A172 (cell line): Measurements from ENCODE around the gene AKR1C2. TPM values are rescaled to one million over a fixed set of nuclear protein-coding genes. Genes with fewer than 3 reads are reported as not detected.
"Not testable (repeated sequence)": the region's sequence is repeated elsewhere in the genome, so short reads cannot be mapped to it uniquely, and the experiment has no call there.

ENCODE experiments used
- DNase-seq: peaks from one replicate; pipeline ENCODE4 v3.0.0-alpha.2; 2015; ENCODE audit warnings: low spot score
- total RNA-seq: library from RNA; depleted of rRNA; stranded (reverse); fragments of >200 nt; shearing (Covaris generic); gene quantifications from 2 replicates; pipeline ENCODE4 v1.2.3, GENCODE V29; 2014

The AKR1C2 gene
- total RNA-seq, 1 experiment from 2014 or later: 186 TPM

DNA sequence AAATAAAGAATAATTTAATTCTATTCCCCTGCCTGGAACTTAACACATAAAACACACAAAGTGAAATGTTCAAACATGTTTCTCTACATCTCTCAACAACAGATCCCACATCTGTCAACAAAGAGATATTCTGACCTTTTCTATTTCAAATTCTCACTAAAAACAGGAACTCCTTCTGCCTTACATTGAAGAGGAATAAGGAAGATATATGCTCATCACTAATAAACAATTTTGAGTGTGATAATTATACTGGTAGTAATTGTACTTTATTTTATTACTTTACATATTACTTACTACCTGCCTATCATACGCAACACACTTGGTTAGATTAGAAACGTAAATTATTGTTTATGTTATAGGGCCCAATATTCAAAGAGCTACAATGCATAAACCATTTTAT lies 13.4 kb downstream of the AKR1C2 start:
- DNase-seq: no peak

DNA sequence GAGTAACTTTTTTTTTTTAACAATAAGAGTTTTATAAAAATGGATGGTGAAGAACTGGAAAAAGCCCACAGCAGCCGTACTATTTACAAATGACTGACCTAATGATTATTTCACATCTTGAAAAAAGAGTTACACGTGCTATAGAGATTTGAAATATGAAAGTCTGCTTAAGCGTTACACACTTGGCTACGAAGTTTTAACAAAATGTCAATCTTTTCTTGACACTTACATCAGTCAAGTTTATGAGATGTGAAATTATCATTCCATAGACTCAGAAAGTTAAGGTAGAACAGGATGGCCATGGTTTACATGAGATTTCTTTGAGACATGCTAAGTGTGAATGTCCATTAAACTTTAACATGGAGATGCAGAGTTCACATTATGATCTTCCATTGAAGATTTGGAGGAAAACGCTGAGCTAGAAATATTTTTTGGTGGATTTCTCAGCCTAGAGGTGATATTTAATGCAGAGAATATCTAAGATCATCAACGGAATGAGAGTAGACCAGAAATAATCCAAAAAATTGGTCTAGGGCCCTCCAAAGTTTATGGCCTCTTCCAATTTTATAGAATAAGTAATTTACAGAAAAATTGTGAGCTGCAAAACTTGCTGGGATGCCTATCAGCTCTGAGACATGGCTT lies 15.5 kb downstream of the AKR1C2 start:
- not testable (repeated sequence) for DNase-seq

DNA sequence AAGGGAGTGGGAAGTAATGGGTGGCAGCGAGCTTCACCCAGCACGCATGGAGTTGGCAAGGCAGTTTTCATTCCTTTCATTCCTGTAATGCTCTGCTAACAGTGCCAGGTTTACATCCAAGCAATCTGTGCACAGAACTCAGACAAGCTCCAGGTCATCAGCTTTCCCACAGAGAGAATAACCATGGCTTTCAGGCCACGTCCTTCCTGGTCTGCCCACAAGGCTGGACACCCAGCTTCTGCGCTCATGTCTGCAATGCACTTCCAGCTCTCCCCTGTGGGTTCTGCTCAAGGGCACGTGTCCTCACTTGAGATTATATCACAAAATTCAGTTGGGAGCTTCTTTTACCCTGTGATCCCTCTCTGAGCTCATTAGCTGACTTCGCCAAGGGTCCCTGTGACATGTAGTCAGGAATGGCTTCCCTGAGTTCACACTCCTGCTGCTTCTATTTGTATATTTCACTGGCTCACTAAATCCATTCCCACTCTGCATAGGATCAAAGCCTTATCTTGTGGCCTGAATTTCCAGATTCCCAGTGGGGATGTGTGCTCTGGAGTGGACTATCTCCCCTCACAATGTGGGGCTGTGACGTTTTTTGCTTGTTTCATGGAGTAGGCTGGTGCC lies 18.6 kb downstream of the AKR1C2 start:
- no peak for DNase-seq

DNA sequence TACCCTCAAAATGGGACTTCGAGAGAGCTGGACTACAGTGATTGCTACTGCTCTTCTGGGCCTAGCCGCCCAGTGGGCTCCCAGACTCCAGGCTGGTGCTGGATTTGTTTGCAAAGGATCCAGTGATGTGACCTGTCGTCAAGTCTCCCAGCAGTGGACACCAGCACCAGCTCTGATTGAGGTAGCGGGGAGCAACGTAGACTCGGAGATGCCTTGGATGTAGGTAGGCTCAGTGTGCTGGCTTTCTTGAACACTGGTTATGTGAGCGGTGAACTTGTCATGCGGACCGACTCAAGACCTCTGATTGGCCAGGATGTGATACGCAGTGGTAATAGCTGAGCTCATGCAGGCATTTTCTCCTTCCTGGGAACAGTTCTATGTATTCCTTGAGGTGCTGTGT lies 19.4 kb downstream of the AKR1C2 start:
- no peak for DNase-seq

DNA sequence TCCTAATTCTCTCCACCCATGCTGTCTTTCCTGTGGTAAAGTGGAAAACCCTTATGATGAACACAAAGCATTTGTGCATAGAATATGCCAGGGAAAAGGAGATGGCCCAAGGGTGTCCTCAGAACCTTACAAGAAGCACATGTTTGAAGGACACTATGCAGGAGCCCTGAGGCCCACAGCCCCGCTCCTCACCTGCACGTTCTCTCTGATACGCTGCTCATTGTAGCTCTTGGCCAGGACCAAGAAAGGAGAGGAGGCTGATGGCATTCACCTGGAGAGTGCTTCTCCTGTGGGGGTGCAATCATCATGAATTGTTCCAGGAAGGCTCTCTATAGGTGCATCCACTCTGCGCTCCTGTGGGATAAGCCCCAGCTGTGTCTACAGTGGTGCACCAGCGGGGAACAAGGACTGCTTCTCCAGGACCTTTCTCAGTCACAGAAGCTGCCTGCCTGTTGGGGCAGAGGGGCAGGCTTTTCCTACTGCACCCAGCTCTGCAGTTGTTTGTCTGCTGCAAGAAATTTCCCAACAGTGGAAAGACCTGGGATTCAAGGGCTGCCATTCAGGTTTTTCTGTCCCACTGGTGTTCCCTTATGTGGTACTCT lies 19.9 kb downstream of the AKR1C2 start:
- no peak for DNase-seq

DNA sequence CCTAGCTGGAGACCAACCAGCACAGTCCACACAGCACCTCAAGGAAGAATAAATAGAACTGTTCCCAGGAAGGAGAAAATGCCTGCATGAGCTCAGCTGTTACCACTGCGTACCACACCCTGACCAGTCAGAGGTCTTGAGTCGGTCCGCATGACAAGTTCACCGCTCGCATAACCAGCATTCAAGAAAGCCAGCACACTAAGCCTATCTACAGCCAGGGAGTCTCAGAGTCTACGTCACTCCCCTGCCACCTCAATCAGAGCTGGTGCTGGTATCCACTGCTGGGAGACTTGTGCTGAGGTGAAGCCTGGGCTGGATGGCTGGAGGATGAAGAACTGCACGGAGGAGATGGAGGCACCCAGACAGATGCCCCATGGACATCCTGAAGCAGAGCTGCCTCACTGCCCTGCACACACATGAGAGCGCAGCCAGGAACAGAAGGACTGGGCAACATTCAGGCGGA lies 20.9 kb downstream of the AKR1C2 start:
- peak; percentile 75 for DNase-seq

DNA sequence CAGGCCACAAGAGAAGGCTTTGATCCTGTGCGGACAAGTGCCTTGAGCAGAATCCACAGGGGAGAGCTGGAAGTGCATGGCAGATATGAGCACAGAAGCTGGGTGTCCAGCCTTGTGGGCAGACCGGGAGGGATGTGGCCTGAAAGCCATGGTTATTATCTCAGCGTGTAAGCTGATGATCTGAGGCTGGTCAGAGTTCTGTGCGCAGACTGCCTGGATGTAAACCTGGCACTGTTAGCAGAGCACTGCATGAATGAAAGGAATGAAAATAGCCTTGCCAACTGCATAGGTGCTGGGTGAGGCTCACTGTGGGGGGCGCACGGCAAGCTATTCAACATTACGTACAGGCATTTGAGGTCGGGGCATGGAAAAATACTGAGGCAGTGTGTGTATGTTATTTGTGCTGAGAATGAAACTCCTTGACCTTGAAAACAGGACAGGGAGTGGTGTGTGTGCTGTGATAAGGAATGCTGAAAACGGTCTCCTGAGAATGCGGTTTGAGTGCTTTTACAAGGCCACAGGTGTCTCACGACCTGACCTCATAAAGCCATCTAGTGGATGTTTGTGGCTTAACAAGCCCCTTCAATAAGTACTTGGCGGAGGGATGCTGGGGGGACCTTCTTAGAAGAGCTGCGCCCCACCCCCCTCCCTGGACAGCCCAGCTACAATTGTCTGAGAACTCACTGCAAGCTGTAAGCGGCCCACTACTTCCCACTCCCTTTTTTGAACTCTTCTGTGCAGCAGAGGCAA lies 21.8 kb downstream of the AKR1C2 start:
- DNase-seq: peak; percentile 81

DNA sequence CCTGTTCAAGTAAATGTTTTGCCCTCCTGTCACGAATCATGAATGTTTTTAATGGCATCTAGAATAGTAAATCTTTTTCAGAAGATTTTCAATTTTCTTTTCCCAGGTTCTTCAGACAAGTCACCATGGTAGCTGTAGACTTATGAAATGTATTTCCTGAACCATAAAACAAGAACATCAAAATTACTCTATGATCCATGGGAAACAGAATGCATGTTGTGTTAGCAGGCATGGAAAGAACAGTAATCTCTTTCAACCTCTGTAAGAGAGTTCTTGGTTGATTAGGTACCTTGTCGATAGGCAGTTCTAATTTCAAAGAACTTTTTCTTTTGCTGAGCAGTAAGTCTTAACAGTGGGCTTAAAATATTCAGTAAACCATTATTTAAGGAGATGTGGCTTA lies 22.9 kb downstream of the AKR1C2 start:
- no peak for DNase-seq

- no peak for DNase-seq
Observed at GRCh38 chr10:4978870-4979269, 24.8 kb downstream of the AKR1C2 start.

GRCh38 chr10:4977025-4977424 lies 26.6 kb downstream of the AKR1C2 start:
- DNase-seq: no peak

DNA sequence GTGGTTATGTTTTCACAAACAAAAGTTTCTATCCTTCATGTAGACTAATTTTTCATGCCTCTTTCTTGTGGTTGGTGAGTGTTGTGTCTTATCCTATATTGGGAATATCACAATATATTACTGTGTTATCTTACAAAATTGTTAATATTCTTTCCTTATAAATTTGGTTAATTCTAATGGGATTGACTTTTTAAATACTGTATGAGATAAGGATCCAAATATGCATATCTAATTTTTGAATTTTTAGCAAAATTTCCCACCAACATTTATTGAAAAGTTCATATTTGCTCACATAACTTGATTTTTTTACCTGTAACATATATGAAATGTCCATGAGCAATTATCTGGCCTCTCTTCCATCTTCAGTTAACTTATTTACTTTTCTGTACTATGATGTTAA lies 29.3 kb downstream of the AKR1C2 start:
- not testable (repeated sequence) for DNase-seq

DNA sequence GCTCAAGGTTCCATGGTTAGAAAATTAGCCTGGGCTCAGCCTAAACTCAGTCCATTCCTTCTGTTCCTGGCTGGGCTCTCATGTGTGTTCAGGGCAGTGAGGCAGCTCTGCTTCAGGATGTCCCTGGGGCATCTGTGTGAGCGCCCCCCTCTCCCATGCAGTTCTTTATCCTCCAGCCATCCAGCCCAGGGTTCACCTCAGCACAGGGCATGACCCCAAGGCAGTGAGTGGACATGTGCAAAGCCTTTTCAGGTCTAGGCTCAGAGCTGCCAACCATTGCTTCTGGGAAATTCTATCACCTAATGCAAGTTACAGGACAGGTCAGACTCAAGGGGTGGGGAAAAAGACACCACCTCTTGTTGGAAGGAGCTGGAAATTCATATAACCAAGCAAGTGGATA lies 30.4 kb downstream of the AKR1C2 start:
- DNase-seq: not testable (repeated sequence)

- DNase-seq: not testable (repeated sequence)
Observed at GRCh38 chr10:4972369-4973142, 31.1 kb downstream of the AKR1C2 start.

GRCh38 chr10:4970362-4970761 lies 33.3 kb downstream of the AKR1C2 start:
- not testable (repeated sequence) for DNase-seq

GRCh38 chr10:4969289-4969688 lies 34.4 kb downstream of the AKR1C2 start:
- not testable (repeated sequence) for DNase-seq

DNA sequence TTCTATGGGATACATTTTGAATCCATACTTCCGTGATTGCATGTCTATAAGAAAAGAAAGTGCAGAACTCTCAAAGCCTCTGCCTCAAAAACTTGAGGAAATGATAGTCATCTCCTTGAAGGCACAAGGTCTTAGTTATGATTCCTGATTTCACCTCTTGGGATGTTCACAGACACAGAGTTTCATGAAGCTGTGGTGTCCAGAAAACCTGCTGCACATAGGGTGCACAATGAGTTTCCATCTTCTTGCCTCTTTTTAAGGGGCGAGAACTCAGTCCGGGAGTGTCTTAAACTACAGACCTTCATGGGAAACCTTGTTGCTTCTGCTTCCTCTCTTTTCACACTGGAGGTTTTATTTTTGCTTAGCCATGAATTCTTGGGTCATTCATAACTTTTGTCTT lies 36.5 kb downstream of the AKR1C2 start:
- DNase-seq: not testable (repeated sequence)

DNA sequence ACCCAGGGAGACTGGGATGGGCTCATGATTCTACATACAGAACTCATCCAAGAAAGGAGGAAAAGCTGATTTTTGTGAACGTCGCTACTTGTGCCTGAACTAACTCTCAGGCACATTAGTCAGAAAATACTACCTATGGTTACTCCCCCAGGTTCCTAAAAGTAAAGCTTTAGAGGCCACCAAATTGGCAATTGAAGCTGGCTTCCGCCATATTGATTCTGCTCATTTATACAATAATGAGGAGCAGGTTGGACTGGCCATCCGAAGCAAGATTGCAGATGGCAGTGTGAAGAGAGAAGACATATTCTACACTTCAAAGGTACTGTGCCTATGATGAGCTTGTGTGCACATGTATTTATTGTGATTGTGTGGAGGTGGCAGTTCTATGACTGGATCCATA lies 37.9 kb downstream of the AKR1C2 start:
- DNase-seq: not testable (repeated sequence)

DNA sequence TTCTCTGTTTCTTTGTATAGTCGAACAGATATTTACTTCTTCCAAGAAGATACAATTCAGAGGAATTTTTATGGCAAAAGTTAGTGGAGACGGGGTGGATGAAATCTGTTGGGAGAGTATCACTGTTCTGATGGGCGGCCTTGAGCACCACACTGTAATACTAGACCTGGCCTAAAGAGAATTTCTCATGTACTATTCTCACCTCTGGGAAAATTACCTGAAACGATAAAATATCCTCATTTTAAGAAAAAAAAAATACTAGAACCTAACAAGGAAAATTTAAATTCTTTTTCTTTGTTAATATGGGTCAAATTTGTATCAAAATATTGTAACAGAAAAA lies 39.9 kb downstream of the AKR1C2 start:
- not testable (repeated sequence) for DNase-seq

- not testable (repeated sequence) for DNase-seq
Observed at GRCh38 chr10:4962876-4963814, 40.5 kb downstream of the AKR1C2 start, which contains the start of gene AKR1C1. TSS of gene AKR1C1 (plus strand) at chr10:4963415. CDS start at chr10:4963445, 30 bp downstream.

- not testable (repeated sequence) for DNase-seq
Observed at GRCh38 chr10:4962308-4962707, 41.3 kb downstream of the AKR1C2 start.
